MM.1S (cell line): ENCODE data around the gene TMEM45A.

ENCODE experiments used
- CTCF ChIP-seq: fragments of 300-600 bp; sonication (generic); IDR thresholded peaks from 2 replicates; pipeline ENCODE4 v1.5.1; 2016; ENCODE audit warnings: antibody characterized with exemption, low read length, mixed read lengths
- EZH2 ChIP-seq: fragments of 300-600 bp; sonication (generic); optimal IDR thresholded peaks from 2 replicates; pipeline ENCODE3; 2017; ENCODE audit warnings: low read depth, mild to moderate bottlenecking, antibody characterized with exemption, low read length, mixed read lengths
- EZH2phosphoT487 ChIP-seq: fragments of 300-600 bp; sonication (generic); IDR thresholded peaks from 2 replicates; pipeline ENCODE4 v1.6.1; 2018; ENCODE audit warnings: antibody characterized with exemption, low read length

DNA sequence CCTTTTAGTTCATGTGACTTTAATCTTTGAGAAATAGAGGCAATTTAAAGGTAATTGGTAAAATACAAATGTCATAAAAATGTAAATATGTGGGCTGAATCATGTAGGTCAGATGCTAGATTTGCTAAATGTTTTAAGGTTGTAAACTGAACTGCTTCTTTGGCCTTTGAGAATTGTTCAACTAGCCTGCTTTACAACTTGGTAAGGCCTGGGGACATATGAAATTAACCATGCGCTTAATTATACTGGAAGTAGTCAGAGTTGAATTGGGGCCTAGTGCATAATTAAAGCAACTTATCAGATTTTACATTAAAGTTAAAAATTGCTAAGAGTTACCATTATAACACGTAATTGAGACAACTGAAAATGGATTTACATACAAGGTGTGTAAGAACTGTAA lies 21.0 kb upstream of the TMEM45A start:
- TF ChIP-seq CTCF (no peak), EZH2 (no peak), EZH2phosphoT487 (no peak)
